PC-9 (cell line): ENCODE measurements around the gene AMMECR1.

ENCODE experiments used
- EZH2 ChIP-seq: fragments of 200-600 bp; sonication (generic); IDR thresholded peaks from 2 replicates; pipeline ENCODE4 v1.8.0; 2017; ENCODE audit warnings: antibody characterized with exemption, low read depth
- TF ChIP-seq, protein P1 (sequence below): fragments of 200-600 bp; sonication (generic); conservative IDR thresholded peaks from 2 replicates; pipeline ENCODE4 v1.6.1; 2017; ENCODE audit warnings: mixed run types, antibody characterized with exemption, mild to moderate bottlenecking, moderate library complexity

DNA sequence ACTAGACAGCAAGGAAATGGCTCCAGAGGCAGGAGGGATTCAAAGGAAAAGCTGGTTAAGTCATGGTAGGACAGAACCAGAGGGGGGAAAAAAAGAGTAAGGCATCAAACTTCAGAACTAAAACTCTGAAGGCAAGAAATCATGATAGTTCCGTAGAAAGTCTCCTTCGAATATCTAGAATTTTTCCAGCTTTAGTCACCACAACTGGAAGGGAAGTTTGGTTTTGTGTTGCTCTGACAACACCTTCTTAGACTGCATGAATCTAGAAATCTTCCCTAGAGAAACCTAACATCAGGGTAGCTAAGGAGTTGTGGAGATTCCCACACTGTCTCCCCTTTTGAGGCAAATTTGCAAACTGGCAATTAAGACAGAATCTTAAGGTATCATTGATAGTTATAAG lies 33.7 kb downstream of the AMMECR1 start:
- TF ChIP-seq, protein P1, sequence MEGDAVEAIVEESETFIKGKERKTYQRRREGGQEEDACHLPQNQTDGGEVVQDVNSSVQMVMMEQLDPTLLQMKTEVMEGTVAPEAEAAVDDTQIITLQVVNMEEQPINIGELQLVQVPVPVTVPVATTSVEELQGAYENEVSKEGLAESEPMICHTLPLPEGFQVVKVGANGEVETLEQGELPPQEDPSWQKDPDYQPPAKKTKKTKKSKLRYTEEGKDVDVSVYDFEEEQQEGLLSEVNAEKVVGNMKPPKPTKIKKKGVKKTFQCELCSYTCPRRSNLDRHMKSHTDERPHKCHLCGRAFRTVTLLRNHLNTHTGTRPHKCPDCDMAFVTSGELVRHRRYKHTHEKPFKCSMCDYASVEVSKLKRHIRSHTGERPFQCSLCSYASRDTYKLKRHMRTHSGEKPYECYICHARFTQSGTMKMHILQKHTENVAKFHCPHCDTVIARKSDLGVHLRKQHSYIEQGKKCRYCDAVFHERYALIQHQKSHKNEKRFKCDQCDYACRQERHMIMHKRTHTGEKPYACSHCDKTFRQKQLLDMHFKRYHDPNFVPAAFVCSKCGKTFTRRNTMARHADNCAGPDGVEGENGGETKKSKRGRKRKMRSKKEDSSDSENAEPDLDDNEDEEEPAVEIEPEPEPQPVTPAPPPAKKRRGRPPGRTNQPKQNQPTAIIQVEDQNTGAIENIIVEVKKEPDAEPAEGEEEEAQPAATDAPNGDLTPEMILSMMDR = no peak
- TF ChIP-seq EZH2 = no peak
